Stomach (tissue), 4 donors: Measurements from ENCODE around the gene BICD2.

ENCODE experiments used
- CTCF ChIP-seq, 7 experiments: fragments of 450-650 bp in 4 of 7; fragments of 200-600 bp in 3 of 7; sonication (generic) in 3 of 7; IDR thresholded peaks; one replicate each; pipeline ENCODE4 v1.5.1; 2016 to 2019; ENCODE audit warnings: antibody characterized with exemption in 7 of 7, control low read depth in 2 of 7, mild to moderate bottlenecking in 1 of 7
- EP300 ChIP-seq: sonication (generic); formaldehyde crosslinking; IDR thresholded peaks from one replicate; pipeline ENCODE4 v1.6.1; 2017; ENCODE audit warnings: antibody characterized with exemption
- POLR2AphosphoS5 ChIP-seq, 3 donors: sonication (generic); formaldehyde crosslinking; IDR thresholded peaks; one replicate each; pipeline ENCODE4 v1.6.1; 2016; ENCODE audit warnings: antibody characterized with exemption in 3 of 3

- TF ChIP-seq POLR2AphosphoS5 (IDR thresholded peaks at IDR 0.05), result no peak
- TF ChIP-seq EP300, result no peak
- TF ChIP-seq CTCF (IDR thresholded peaks at IDR 0.05), result no peak
These were observed 16.5 kb downstream of the BICD2 start for GRCh38 chr9:92748233-92748497.
